ENCODE results near the gene INHBE.
"Not testable (repeated sequence)": the region's sequence is repeated elsewhere in the genome, so short reads cannot be mapped to it uniquely, and the experiment has no call there.

The INHBE gene

GRCh38 chr12:57454566-57455373, at the start of gene INHBE:
TSS of gene INHBE (plus strand) at chr12:57455307. CDS start at chr12:57455537, 230 bp downstream.
- no peak for DNase-seq

- no peak for DNase-seq
These were observed 44.6 kb upstream of the INHBE start for GRCh38 chr12:57410534-57410933.

DNA sequence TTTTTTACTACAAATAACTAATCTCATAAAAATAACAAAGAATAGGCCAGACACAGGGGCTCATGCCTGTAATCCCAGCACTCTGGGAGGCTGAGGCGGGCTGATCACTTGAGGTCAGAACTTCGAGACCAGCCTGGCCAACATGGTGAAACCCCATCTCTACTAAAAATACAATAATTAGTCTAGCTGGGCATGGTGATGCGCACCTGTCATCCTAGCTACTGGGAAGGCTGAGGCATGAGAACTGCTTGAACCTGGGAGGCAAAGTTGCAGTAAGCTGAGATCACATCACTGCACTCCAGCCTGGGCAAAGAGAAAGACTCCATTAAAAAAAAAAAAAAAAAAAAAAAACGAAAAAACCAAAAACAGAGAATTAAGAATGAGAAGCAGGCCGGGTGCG, 40.9 kb upstream of the INHBE start:
- DNase-seq = not testable (repeated sequence)

GRCh38 chr12:57415088-57415487, 40.0 kb upstream of the INHBE start:
- no peak for DNase-seq

DNA sequence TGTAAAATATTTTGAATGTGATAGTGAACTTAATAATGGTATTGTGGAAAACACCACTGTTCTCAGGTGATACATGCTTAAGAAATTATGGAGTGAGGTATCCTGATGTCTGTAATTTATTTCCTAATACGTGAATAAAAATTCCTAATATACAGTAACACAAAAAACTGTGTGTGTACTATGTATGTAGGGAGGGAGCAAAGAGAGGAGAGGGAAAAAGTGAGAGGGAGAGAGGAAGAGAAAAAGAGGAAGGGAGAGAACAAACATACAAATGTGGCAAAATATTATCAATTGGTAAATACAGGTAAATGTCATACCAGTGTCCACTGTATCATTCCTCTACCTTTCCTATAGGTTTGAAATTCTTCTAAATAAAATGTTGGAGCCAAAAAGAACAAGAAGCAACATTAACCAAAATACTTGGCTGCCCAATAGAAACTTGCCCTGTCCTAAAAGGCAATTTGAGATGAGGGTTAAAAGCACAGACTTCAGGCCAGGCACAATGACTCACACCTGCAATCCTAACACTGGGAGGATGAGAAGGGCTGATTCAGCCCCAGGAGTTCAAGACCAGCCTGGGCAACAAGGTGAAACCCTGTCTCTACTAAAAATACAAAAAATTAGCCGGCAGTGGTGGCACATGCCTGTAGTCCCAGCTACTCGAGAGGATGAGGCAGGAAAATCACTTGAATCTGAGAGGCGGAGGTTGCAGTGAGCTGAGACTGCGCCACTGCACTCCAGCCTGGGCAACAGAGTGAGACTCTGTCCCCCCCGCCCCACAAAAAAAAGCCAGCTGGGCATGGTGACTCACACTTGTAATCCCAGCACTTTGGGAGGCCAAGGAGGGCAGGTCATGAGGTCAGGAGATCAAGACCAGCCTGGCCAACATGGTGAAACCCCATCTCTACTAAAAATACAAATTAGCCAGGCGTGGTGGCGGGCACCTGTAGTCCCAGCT, 38.8 kb upstream of the INHBE start:
- DNase-seq = no peak

- no peak for DNase-seq
These were observed 36.9 kb upstream of the INHBE start for GRCh38 chr12:57418255-57418654.

DNA sequence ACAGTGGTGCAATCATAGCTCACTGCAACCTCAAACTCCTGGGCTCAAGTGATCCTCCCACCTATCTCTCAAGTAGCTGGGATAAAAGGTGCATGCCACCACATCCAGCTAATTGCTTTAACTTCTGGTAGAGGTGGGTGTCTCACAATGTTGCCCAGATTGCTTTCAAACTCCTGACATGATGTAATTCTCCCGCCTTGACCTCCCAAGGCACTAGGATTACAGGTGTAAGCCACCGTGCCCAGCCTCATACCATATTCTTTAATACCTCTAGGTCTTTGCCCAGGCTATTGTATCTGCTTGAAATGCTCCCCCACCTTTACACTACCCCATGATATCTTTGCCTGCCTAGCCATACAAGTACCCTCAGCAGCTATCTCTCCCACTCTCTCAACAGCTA, 35.6 kb upstream of the INHBE start:
- no peak for DNase-seq

- DNase-seq = no peak
These were observed 34.6 kb upstream of the INHBE start for GRCh38 chr12:57420482-57420881.

- not testable (repeated sequence) for DNase-seq
These were observed 28.2 kb upstream of the INHBE start for GRCh38 chr12:57426948-57427347.

DNA sequence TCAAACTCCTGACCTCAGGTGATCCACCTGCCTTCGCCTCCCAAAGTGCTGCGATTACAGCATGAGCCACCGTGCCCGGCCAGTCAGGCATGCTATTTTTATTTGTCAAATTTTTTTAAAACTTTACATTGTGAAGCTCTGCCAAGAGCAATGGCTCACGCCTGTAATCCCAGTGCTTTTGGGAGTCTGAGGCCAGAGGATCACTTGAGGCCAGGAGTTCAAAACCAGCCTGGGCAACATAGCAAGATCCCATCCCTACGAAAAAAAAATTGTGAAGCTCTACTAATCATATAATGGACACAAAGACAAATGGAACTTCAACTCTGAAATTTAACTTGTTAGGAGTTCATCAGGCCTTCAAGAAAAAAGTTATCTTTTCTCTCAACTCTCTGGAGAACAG, 26.1 kb upstream of the INHBE start:
- DNase-seq = no peak

GRCh38 chr12:57429473-57430111, 25.5 kb upstream of the INHBE start:
- DNase-seq = no peak

DNA sequence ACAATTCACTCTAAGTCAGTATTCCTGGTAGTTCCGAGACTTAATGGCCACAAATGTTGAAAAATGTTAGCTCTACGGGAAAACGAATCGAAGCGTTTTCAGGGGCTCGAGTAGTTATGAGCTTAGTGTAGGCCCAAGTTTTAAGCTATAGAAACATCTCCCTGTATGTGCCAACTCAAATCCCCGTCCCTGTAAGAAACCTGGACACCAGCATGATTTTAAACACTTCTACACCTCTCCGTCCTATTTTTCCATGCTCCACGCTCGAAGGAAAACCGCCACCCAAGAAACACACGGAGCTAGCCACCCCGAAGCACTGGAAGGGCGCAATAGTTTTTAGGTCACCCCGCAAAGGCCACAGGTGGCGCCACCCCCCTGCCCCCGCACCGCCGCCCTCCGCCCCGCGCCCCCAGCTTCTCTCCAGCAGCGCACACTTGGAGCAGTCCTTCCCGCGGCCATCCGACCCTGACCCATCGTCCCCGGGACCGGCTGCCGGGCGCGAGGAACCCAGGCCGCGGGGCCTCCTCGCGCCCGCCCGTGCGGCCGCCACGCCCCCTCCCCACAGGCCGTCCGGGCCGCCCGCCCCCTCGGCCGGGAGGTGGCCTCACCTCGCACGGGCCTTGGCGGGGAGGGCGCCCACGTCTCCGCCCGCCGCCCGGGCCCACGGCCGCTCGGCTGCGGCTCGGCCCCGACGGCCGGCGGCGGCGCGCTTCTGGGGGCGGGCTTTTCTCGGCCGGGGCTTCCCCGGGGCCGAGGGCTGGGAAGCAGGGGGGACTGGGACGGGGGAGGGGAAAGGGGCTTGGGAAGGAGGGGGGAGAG, 24.8 kb upstream of the INHBE start:
- no peak for DNase-seq

GRCh38 chr12:57430931-57431566, 24.1 kb upstream of the INHBE start, which contains the start of gene R3HDM2:
TSS of gene R3HDM2 (minus strand) at chr12:57431043. CDS start at chr12:57310428, 120,615 bp downstream.
- peak; percentile 85 for DNase-seq

DNA sequence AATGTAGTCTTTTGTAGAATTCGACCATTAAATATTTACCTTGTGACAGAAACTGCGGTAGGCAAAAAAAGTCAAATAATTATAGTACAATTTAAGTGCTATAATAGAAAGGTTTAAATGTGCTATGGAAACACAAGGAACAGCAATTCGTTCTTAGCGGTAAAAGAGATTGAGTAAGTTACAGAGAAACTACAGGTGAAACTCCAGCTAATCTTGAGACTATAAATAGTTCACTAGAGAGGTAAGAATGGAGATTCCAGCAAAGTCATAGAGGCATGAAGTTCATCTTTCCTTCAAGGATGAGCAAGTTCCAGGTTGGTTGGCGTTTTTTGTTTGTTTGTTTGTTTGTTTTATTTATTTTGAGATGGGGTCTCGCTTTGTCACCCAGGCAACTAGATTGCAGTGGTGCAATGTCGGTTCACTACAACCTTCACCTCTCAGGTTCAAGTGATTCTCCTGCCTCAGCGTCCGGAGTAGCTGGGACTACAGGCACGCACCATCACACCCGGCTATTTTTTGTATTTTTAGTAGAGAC, 23.4 kb upstream of the INHBE start:
- no peak for DNase-seq

DNA sequence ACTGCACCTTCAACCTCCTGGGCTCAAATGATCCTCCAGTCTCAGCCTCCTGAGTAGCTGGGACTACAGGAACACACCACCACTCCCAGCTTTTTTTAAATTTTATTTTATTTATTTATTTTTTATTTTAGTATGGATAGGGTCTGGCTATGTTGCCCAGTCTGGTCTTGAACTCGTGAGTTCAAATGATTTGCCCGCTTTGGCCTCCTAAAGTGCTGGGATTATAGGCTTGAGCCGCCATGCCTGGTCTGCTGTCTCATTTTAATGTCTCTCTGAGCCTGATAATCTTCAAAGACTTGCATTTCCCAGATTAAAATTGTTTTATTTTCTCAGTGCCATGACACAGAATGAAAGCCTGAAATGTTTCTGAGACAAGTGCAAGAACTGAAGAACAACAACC, 21.7 kb upstream of the INHBE start:
- DNase-seq = no peak

- DNase-seq = no peak
These were observed 20.4 kb upstream of the INHBE start, which contains the start of gene INHBC for GRCh38 chr12:57434517-57435223. TSS of gene INHBC (plus strand) at chr12:57434784. CDS start at chr12:57434887, 103 bp downstream.

GRCh38 chr12:57435293-57435692, 19.8 kb upstream of the INHBE start:
- no peak for DNase-seq

DNA sequence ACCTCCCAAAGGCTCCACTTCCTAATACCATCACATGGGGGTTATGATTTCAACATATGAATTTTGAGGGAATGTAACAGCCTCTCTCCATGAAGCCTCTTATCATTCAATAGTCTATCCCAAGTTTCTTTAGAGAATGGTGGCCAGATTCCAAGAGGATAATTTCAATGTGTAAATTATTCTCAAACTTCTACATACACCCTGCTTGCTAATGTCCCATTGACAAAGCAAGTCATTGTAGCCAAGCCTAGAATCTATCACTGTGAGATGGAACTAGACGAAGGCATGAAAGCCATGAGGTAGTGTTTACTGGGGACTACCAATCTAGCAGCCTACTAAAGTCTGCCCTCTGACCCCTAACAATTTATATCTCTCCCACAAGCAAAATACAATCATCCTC, 16.7 kb upstream of the INHBE start:
- no peak for DNase-seq

DNA sequence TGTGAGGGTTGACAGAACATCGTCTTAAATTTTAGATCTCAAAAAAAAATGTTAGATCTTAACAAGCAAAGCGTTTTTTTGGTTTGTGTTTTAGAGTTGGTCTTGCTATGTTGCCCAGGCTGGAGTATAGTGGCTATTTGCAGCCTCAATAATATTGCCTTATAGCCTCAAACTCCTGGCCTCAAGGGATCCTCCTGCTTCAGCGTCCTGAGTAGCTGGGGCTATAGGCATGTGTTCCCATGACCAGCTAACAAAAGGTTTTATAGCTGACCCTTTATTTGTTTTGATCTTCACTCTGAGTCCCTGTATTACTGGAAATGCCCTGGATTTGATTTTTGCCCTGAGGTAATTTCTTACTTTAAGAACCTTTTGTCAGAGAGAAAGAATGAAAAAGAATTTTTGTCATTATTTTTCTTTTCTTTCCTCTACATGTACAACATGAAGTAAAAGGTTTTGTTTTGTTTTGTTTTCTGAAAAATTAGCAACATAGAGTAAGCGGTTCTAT, 15.3 kb upstream of the INHBE start:
- no peak for DNase-seq

- not testable (repeated sequence) for DNase-seq
These were observed 13.7 kb upstream of the INHBE start for GRCh38 chr12:57441393-57441792.
